SK-N-SH treated with all-trans-retinoic acid at 6 μM for 48 hours (cell line): ENCODE data around the gene ADAP2.

Source experiments
- ATAC-seq: fragments of 200-7000 bp; cut with Tn5 transposase; 3 replicates; pipeline ENCODE4 v1.9.1; 2020; ENCODE audit warnings: mild to moderate bottlenecking, moderate library complexity
- ARNTL ChIP-seq: fragments of 450-650 bp; formaldehyde crosslinking; IDR thresholded peaks from 2 replicates; pipeline ENCODE4 v1.5.0; 2020; ENCODE audit warnings: low read depth, mild to moderate bottlenecking, moderate library complexity, borderline replicate concordance
- BACH2 ChIP-seq: fragments of 250-450 bp; sonication (Bioruptor Pico); IDR thresholded peaks from 2 replicates; pipeline ENCODE4 v1.9.0; 2021; ENCODE audit warnings: mild to moderate bottlenecking, borderline replicate concordance
- ESRRG ChIP-seq: fragments of 250-450 bp; sonication (Bioruptor Pico); IDR thresholded peaks from 2 replicates; pipeline ENCODE4 v1.6.1; 2021; ENCODE audit warnings: mild to moderate bottlenecking
- GLIS3 ChIP-seq: fragments of 250-450 bp; sonication (Bioruptor Pico); IDR thresholded peaks from 2 replicates; pipeline ENCODE4 v1.5.0; 2020; ENCODE audit warnings: mild to moderate bottlenecking, moderate library complexity
- ISL1 ChIP-seq: fragments of 250-450 bp; sonication (Bioruptor Pico); IDR thresholded peaks from 2 replicates; pipeline ENCODE4 v2.1.2; 2022; ENCODE audit warnings: mild to moderate bottlenecking, moderate library complexity
- OSR1 ChIP-seq: fragments of 250-450 bp; sonication (Bioruptor Pico); IDR thresholded peaks from 2 replicates; pipeline ENCODE4 v1.8.0; 2022; ENCODE audit warnings: moderate library complexity, mild to moderate bottlenecking, inconsistent platforms
- PATZ1 ChIP-seq: fragments of 250-450 bp; sonication (Bioruptor Pico); IDR thresholded peaks from 2 replicates; pipeline ENCODE4 v1.8.0; 2020; ENCODE audit warnings: mild to moderate bottlenecking, moderate library complexity, borderline replicate concordance
- POU6F1 ChIP-seq: fragments of 250-450 bp; sonication (Bioruptor Pico); IDR thresholded peaks from 2 replicates; pipeline ENCODE4 v1.8.0; 2021; ENCODE audit warnings: low read depth, mild to moderate bottlenecking, moderate library complexity, borderline replicate concordance
- PPARA ChIP-seq: fragments of 250-450 bp; sonication (Bioruptor Pico); IDR thresholded peaks from 2 replicates; pipeline ENCODE4 v1.5.0; 2020; ENCODE audit warnings: mild to moderate bottlenecking, borderline replicate concordance
- RARB ChIP-seq: fragments of 250-450 bp; sonication (Bioruptor Pico); IDR thresholded peaks from 2 replicates; pipeline ENCODE4 v1.8.0; 2021; ENCODE audit warnings: mild to moderate bottlenecking, moderate library complexity
- SNAI2 ChIP-seq: fragments of 250-450 bp; sonication (Bioruptor Pico); IDR thresholded peaks from 2 replicates; pipeline ENCODE4 v1.5.0; 2020; ENCODE audit warnings: mild to moderate bottlenecking, moderate library complexity
- TCF4 ChIP-seq: fragments of 250-450 bp; sonication (Bioruptor Pico); IDR thresholded peaks from 2 replicates; pipeline ENCODE4 v1.8.0; 2021; ENCODE audit warnings: mild to moderate bottlenecking, moderate library complexity, borderline replicate concordance
- TOX ChIP-seq: fragments of 250-450 bp; sonication (Bioruptor Pico); IDR thresholded peaks from 2 replicates; pipeline ENCODE4 v1.8.0; 2021; ENCODE audit warnings: mild to moderate bottlenecking, moderate library complexity, borderline replicate concordance
- ZC3H10 ChIP-seq: fragments of 250-450 bp; sonication (Bioruptor Pico); IDR thresholded peaks from 2 replicates; pipeline ENCODE4 v1.5.1; 2021; ENCODE audit warnings: mild to moderate bottlenecking, moderate library complexity
- ZFP3 ChIP-seq: fragments of 250-450 bp; sonication (Bioruptor Pico); IDR thresholded peaks from 2 replicates; pipeline ENCODE4 v1.5.0; 2020; ENCODE audit warnings: mild to moderate bottlenecking, moderate library complexity
- ZFP30 ChIP-seq: fragments of 450-650 bp; formaldehyde crosslinking; IDR thresholded peaks from 2 replicates; pipeline ENCODE4 v1.5.0; 2022; ENCODE audit warnings: mild to moderate bottlenecking, moderate library complexity
- ZNF565 ChIP-seq: fragments of 450-650 bp; formaldehyde crosslinking; conservative IDR thresholded peaks from 2 replicates; pipeline ENCODE4 v1.5.0; 2020; ENCODE audit warnings: low read depth, mild to moderate bottlenecking, moderate library complexity
- ZNF70 ChIP-seq: fragments of 450-650 bp; formaldehyde crosslinking; IDR thresholded peaks from 2 replicates; pipeline ENCODE4 v1.5.0; 2020; ENCODE audit warnings: mild to moderate bottlenecking, moderate library complexity
- ZNF8 ChIP-seq: fragments of 450-650 bp; formaldehyde crosslinking; IDR thresholded peaks from 2 replicates; pipeline ENCODE4 v1.5.0; 2020; ENCODE audit warnings: mild to moderate bottlenecking, moderate library complexity
- TF ChIP-seq, protein P1 (sequence below): fragments of 250-450 bp; sonication (Bioruptor Pico); IDR thresholded peaks from 2 replicates; pipeline ENCODE4 v1.5.1; 2020; ENCODE audit warnings: low read depth, mild to moderate bottlenecking, moderate library complexity
- TF ChIP-seq, protein P2 (sequence below): fragments of 250-450 bp; sonication (Bioruptor Pico); IDR thresholded peaks from 2 replicates; pipeline ENCODE4 v1.5.0; 2020; ENCODE audit warnings: mild to moderate bottlenecking, moderate library complexity
- TF ChIP-seq, protein P3 (sequence below): fragments of 250-450 bp; sonication (Bioruptor Pico); IDR thresholded peaks from 2 replicates; pipeline ENCODE4 v1.5.1; 2021; ENCODE audit warnings: mild to moderate bottlenecking, moderate library complexity

The ADAP2 gene, protein sequence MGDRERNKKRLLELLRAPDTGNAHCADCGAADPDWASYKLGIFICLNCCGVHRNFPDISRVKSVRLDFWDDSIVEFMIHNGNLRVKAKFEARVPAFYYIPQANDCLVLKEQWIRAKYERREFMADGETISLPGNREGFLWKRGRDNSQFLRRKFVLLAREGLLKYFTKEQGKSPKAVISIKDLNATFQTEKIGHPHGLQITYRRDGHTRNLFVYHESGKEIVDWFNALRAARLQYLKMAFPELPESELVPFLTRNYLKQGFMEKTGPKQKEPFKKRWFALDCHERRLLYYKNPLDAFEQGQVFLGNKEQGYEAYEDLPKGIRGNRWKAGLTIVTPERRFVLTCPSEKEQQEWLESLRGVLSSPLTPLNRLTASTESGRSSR

DNA sequence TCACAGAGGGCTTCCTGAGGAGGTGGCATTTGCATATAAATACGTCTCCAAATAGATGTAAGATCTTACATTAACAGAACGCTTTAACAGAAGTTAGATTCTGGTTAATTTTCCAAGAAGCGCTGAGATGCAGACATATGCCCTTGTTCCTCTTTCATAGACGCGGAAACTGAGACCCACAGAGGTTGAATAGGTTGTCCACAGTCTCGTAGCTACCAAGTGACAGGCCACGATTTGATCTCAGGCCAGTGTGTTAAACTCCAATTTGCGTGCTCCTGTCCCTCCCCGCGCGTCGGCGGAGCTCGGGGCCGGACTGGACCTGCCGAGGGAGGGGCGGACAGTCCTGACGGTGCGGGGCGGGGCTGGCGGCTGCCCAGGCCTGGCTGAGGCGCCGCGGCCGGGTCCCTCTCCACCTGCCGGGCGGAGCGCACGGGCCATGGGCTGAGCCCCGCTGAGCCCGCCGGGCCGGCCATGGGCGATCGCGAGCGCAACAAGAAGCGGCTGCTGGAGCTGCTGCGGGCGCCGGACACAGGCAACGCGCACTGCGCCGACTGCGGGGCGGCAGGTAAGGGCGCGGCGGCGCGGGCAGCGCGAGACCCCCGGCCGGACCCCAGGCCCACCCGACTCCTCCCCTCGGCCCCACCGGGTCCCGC is at the start of gene ADAP2:
ADAP2 (plus strand) TSS at position 402 of the 653 bp plus-strand sequence; CDS start at position 472, 70 bp downstream.
- ATAC-seq = peak; percentile 51
- TF ChIP-seq TOX (CRISPR knock-in tag) (no peak), TCF4 (CRISPR knock-in tag) (no peak), POU6F1 (no peak), ZNF8 (no peak), ZC3H10 (CRISPR knock-in tag) (no peak), ZFP3 (CRISPR knock-in tag) (no peak), ZNF565 (CRISPR knock-in tag) (no peak), PPARA (CRISPR knock-in tag) (no peak), BACH2 (no peak), PATZ1 (CRISPR knock-in tag) (no peak), ZFP30 (CRISPR knock-in tag) (no peak), SNAI2 (no peak), OSR1 (CRISPR knock-in tag) (no peak), ZNF70 (no peak), ISL1 (CRISPR knock-in tag) (no peak), ESRRG (CRISPR knock-in tag) (no peak), GLIS3 (CRISPR knock-in tag) (no peak)
- TF ChIP-seq, protein P1, sequence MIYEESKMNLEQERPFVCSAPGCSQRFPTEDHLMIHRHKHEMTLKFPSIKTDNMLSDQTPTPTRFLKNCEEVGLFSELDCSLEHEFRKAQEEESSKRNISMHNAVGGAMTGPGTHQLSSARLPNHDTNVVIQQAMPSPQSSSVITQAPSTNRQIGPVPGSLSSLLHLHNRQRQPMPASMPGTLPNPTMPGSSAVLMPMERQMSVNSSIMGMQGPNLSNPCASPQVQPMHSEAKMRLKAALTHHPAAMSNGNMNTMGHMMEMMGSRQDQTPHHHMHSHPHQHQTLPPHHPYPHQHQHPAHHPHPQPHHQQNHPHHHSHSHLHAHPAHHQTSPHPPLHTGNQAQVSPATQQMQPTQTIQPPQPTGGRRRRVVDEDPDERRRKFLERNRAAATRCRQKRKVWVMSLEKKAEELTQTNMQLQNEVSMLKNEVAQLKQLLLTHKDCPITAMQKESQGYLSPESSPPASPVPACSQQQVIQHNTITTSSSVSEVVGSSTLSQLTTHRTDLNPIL = no peak
- TF ChIP-seq, protein P2, sequence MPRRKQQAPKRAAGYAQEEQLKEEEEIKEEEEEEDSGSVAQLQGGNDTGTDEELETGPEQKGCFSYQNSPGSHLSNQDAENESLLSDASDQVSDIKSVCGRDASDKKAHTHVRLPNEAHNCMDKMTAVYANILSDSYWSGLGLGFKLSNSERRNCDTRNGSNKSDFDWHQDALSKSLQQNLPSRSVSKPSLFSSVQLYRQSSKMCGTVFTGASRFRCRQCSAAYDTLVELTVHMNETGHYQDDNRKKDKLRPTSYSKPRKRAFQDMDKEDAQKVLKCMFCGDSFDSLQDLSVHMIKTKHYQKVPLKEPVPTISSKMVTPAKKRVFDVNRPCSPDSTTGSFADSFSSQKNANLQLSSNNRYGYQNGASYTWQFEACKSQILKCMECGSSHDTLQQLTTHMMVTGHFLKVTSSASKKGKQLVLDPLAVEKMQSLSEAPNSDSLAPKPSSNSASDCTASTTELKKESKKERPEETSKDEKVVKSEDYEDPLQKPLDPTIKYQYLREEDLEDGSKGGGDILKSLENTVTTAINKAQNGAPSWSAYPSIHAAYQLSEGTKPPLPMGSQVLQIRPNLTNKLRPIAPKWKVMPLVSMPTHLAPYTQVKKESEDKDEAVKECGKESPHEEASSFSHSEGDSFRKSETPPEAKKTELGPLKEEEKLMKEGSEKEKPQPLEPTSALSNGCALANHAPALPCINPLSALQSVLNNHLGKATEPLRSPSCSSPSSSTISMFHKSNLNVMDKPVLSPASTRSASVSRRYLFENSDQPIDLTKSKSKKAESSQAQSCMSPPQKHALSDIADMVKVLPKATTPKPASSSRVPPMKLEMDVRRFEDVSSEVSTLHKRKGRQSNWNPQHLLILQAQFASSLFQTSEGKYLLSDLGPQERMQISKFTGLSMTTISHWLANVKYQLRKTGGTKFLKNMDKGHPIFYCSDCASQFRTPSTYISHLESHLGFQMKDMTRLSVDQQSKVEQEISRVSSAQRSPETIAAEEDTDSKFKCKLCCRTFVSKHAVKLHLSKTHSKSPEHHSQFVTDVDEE (CRISPR knock-in tag) = no peak

DNA sequence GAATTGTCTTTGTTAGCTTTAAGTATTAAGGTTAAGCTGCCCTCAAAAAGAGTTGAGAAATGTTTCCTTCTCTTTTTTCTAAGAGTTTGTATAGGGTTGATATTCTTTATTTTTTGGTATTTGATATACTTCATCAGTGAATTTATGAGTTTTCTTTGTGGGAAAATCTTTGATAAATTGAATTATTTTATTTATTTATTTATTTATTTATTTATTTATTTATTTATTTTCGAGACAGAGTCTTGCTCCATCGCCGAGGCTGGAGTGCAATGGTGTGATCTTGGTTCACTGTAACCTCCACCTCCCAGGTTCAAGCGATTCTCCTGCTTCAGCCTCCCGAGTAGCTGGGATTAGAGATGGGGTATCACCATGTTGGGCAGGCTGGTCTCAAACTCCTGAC is 35.6 kb upstream of the ADAP2 start:
- TF ChIP-seq TOX (CRISPR knock-in tag) (no peak), PPARA (CRISPR knock-in tag) (no peak), ZFP30 (CRISPR knock-in tag) (no peak), ZNF8 (no peak), SNAI2 (no peak), ARNTL (CRISPR knock-in tag) (no peak), TCF4 (CRISPR knock-in tag) (no peak), RARB (CRISPR knock-in tag) (no peak), ISL1 (CRISPR knock-in tag) (no peak), ZC3H10 (CRISPR knock-in tag) (no peak)
- TF ChIP-seq, protein P3, sequence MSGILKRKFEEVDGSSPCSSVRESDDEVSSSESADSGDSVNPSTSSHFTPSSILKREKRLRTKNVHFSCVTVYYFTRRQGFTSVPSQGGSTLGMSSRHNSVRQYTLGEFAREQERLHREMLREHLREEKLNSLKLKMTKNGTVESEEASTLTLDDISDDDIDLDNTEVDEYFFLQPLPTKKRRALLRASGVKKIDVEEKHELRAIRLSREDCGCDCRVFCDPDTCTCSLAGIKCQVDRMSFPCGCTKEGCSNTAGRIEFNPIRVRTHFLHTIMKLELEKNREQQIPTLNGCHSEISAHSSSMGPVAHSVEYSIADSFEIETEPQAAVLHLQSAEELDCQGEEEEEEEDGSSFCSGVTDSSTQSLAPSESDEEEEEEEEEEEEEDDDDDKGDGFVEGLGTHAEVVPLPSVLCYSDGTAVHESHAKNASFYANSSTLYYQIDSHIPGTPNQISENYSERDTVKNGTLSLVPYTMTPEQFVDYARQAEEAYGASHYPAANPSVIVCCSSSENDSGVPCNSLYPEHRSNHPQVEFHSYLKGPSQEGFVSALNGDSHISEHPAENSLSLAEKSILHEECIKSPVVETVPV (CRISPR knock-in tag) = no peak
- TF ChIP-seq, protein P1 = no peak
- ATAC-seq = no peak
